H1 (cell line): ENCODE results near the gene FBXO8. TPM values are rescaled to one million over a fixed set of nuclear protein-coding genes. Genes with fewer than 3 reads are reported as not detected.

Source experiments
- CTCF ChIA-PET: fragments of 300-600 bp; sonication (Branson Sonifier 250); formaldehyde crosslinking; loops from one replicate; lab custom pipeline; 2021; ENCODE audit not compliant: partially characterized antibody; lab: Charles Lee
- POLR2A ChIA-PET: fragments of 300-600 bp; sonication (Branson Sonifier 250); formaldehyde crosslinking; loops from one replicate; lab custom pipeline; 2021; ENCODE audit warnings: inconsistent platforms; ENCODE audit not compliant: partially characterized antibody; lab: Charles Lee
- DNase-seq, 2 experiments: peaks; one replicate each; pipeline versions ENCODE4 v3.0.0 to v3.0.0-alpha.2; 2010 to 2022; ENCODE audit warnings: low spot score in 2 of 2, low read depth in 1 of 2, mixed read lengths in 1 of 2
- FAIRE-seq: peaks from 2 replicates; lab custom pipeline; 2011; peaks lifted over from hg19 to GRCh38; lab: Jason Lieb, UNC
- H2AFZ ChIP-seq: 2 replicates; pipeline ENCODE4 v1.8.1; 2012; ENCODE audit warnings: low read length, inconsistent platforms
- H2AK5ac ChIP-seq: 2 replicates; pipeline ENCODE4 v1.6.1; 2013; ENCODE audit warnings: low read depth, low read length
- H2BK120ac ChIP-seq: replicated peaks from 2 replicates; pipeline ENCODE3; 2013; ENCODE audit warnings: low read depth, low read length, inconsistent platforms
- H2BK12ac ChIP-seq: 2 replicates; pipeline ENCODE4 v1.6.1; 2013; ENCODE audit warnings: low read depth, low read length
- H2BK15ac ChIP-seq: 2 replicates; pipeline ENCODE4 v1.6.1; 2013; ENCODE audit warnings: low read length
- H2BK20ac ChIP-seq: 2 replicates; pipeline ENCODE4 v1.6.1; 2013; ENCODE audit warnings: low read length
- H2BK5ac ChIP-seq: 2 replicates; pipeline ENCODE4 v1.6.1; 2013; ENCODE audit warnings: low read depth, low read length
- H3K14ac ChIP-seq: 2 replicates; pipeline ENCODE4 v1.6.1; 2013; ENCODE audit warnings: inconsistent platforms; ENCODE audit not compliant: insufficient read length
- H3K18ac ChIP-seq: 2 replicates; pipeline ENCODE4 v1.6.1; 2013; ENCODE audit warnings: low read length; ENCODE audit errors: extremely low read depth
- H3K23ac ChIP-seq: 2 replicates; pipeline ENCODE4 v1.6.1; 2013; ENCODE audit warnings: inconsistent platforms; ENCODE audit not compliant: insufficient read length
- H3K23me2 ChIP-seq: 2 replicates; pipeline ENCODE4 v1.6.1; 2013; ENCODE audit warnings: low read depth, low read length
- H3K27ac ChIP-seq: 2 replicates; pipeline ENCODE4 v1.6.1; 2011; ENCODE audit warnings: low read depth, low read length, inconsistent platforms
- H3K27me3 ChIP-seq, 4 experiments: replicated peaks in 1 of 4; 1 replicate in 1 of 4; 2 replicates in 3 of 4; pipeline versions ENCODE4 v1.6.1 to v1.8.1; 2011 to 2013; ENCODE audit warnings: low read length in 3 of 4, mild to moderate bottlenecking in 3 of 4, inconsistent platforms in 2 of 4, mixed read lengths in 2 of 4, moderate library complexity in 1 of 4; ENCODE audit not compliant: control insufficient read depth in 3 of 4, insufficient read depth in 3 of 4; ENCODE audit errors: extremely low read depth in 1 of 4
- H3K36me3 ChIP-seq, 4 experiments: 2 replicates each; pipeline versions ENCODE4 v1.6.1 to v1.8.1; 2011 to 2013; ENCODE audit warnings: mild to moderate bottlenecking in 4 of 4, low read length in 3 of 4, moderate library complexity in 2 of 4, control low read depth in 1 of 4, inconsistent platforms in 1 of 4; ENCODE audit not compliant: insufficient read depth in 4 of 4, control insufficient read depth in 2 of 4
- H3K4ac ChIP-seq: replicated peaks from 2 replicates; pipeline ENCODE3; 2013; ENCODE audit warnings: low read length, low read depth, mixed read lengths, inconsistent platforms; ENCODE audit not compliant: insufficient read length
- H3K4me1 ChIP-seq, 4 experiments: replicated peaks in 1 of 4; 1 replicate in 1 of 4; 2 replicates in 3 of 4; pipeline versions ENCODE4 v1.6.1 to v1.8.1; 2011 to 2013; ENCODE audit warnings: low read length in 3 of 4, inconsistent platforms in 2 of 4, mixed read lengths in 1 of 4; ENCODE audit not compliant: insufficient read depth in 4 of 4, control insufficient read depth in 3 of 4
- H3K4me2 ChIP-seq, 2 experiments: 2 replicates each; pipeline versions ENCODE4 v1.6.1 to v1.8.1; 2011 to 2013; ENCODE audit warnings: low read depth in 2 of 2, low read length in 2 of 2, control low read depth in 1 of 2, inconsistent platforms in 1 of 2, mild to moderate bottlenecking in 1 of 2; ENCODE audit not compliant: insufficient read depth in 1 of 2
- H3K4me3 ChIP-seq, 4 experiments: fragments of 200-600, 300-600 bp in 1 of 4; sonication (generic), shearing (Covaris generic), sonication (Bioruptor Twin) in 1 of 4; 2 replicates each; pipeline versions ENCODE4 v1.5.1 to v1.8.1; 2011 to 2016; ENCODE audit warnings: low read length in 4 of 4, low read depth in 3 of 4, control low read depth in 2 of 4, inconsistent platforms in 2 of 4, mild to moderate bottlenecking in 2 of 4, mixed read lengths in 1 of 4, moderate library complexity in 1 of 4; ENCODE audit not compliant: insufficient read depth in 2 of 4; ENCODE audit errors: extremely low read depth in 1 of 4
- H3K56ac ChIP-seq: replicated peaks from 2 replicates; pipeline ENCODE3; 2013; ENCODE audit warnings: low read depth, mild to moderate bottlenecking, mixed read lengths, low read length, inconsistent platforms; ENCODE audit not compliant: insufficient read length
- H3K79me1 ChIP-seq: 2 replicates; pipeline ENCODE4 v1.6.1; 2013; ENCODE audit warnings: low read depth, low read length, control low read depth
- H3K79me2 ChIP-seq, 2 experiments: 2 replicates each; pipeline versions ENCODE4 v1.6.1 to v1.8.1; 2012 to 2013; ENCODE audit warnings: low read length in 2 of 2, mild to moderate bottlenecking in 2 of 2, inconsistent platforms in 1 of 2; ENCODE audit not compliant: insufficient read depth in 2 of 2, control insufficient read depth in 1 of 2
- H3K9ac ChIP-seq, 4 experiments: replicated peaks in 1 of 4; 1 replicate in 1 of 4; 2 replicates in 3 of 4; pipeline versions ENCODE4 v1.6.1 to v1.8.1; 2011 to 2013; ENCODE audit warnings: low read depth in 3 of 4, low read length in 3 of 4, control low read depth in 2 of 4, mild to moderate bottlenecking in 2 of 4, moderate library complexity in 2 of 4, inconsistent platforms in 1 of 4; ENCODE audit errors: extremely low read depth in 1 of 4
- H3K9me3 ChIP-seq, 2 experiments: 2 replicates each; pipeline versions ENCODE4 v1.6.1 to v1.8.1; 2012 to 2013; ENCODE audit warnings: mild to moderate bottlenecking in 2 of 2, moderate library complexity in 2 of 2, control low read depth in 1 of 2, inconsistent platforms in 1 of 2, low read depth in 1 of 2, low read length in 1 of 2, mixed read lengths in 1 of 2; ENCODE audit not compliant: insufficient read depth in 2 of 2
- H4K20me1 ChIP-seq, 2 experiments: replicated peaks in 1 of 2; 2 replicates each; pipeline versions ENCODE3 to v1.8.1; 2011 to 2013; ENCODE audit warnings: inconsistent platforms in 2 of 2, low read length in 2 of 2, mild to moderate bottlenecking in 1 of 2; ENCODE audit not compliant: insufficient read depth in 2 of 2, control insufficient read depth in 1 of 2
- H4K5ac ChIP-seq: 2 replicates; pipeline ENCODE4 v1.6.1; 2013; ENCODE audit warnings: low read length, low read depth, mixed read lengths, inconsistent platforms; ENCODE audit not compliant: insufficient read length
- H4K8ac ChIP-seq: 2 replicates; pipeline ENCODE4 v1.8.0; 2013; ENCODE audit warnings: mild to moderate bottlenecking, moderate library complexity, low read length, inconsistent platforms; ENCODE audit not compliant: insufficient read depth; ENCODE audit errors: extremely low read depth
- H4K91ac ChIP-seq: replicated peaks from 2 replicates; pipeline ENCODE3; 2013; ENCODE audit warnings: low read length, mixed read lengths, inconsistent platforms; ENCODE audit not compliant: insufficient read length
- BACH1 ChIP-seq: IDR thresholded peaks from 2 replicates; pipeline ENCODE4 v1.6.1; 2012; ENCODE audit warnings: low read length, improper control_type of control experiment
- E2F6 ChIP-seq: IDR thresholded peaks from 2 replicates; pipeline ENCODE4 v1.6.1; 2012; ENCODE audit warnings: inconsistent platforms
- EGR1 ChIP-seq: IDR thresholded peaks from 2 replicates; pipeline ENCODE4 v1.6.1; 2011; ENCODE audit warnings: low read depth, low read length, borderline replicate concordance
- EP300 ChIP-seq, 2 experiments: IDR thresholded peaks; 1 replicate in 1 of 2; 2 replicates in 1 of 2; pipeline ENCODE4 v1.6.1; 2011 to 2012; ENCODE audit warnings: low read depth in 2 of 2, low read length in 2 of 2, mild to moderate bottlenecking in 2 of 2, borderline replicate concordance in 1 of 2, inconsistent platforms in 1 of 2, moderate library complexity in 1 of 2
- HDAC2 ChIP-seq, 2 experiments: fragments of 300-600 bp in 1 of 2; sonication (generic) in 1 of 2; IDR thresholded peaks; 2 replicates each; pipeline ENCODE4 v1.6.1; 2011 to 2012; ENCODE audit warnings: low read depth in 2 of 2, low read length in 2 of 2, mild to moderate bottlenecking in 2 of 2, moderate library complexity in 2 of 2, borderline replicate concordance in 1 of 2, inconsistent platforms in 1 of 2
- KDM1A ChIP-seq: fragments of 200-600, 300-600 bp; sonication (generic); IDR thresholded peaks from 2 replicates; pipeline ENCODE4 v1.7.1; 2016; ENCODE audit warnings: mild to moderate bottlenecking, low read length, borderline replicate concordance
- KDM5A ChIP-seq: fragments of 200-600 bp; IDR thresholded peaks from 2 replicates; pipeline ENCODE4 v1.7.1; 2012; ENCODE audit warnings: mild to moderate bottlenecking, low read length, inconsistent platforms, mixed read lengths
- MAFK ChIP-seq: IDR thresholded peaks from 2 replicates; pipeline ENCODE4 v1.6.1; 2012; ENCODE audit warnings: low read depth, mild to moderate bottlenecking, improper control_type of control experiment, low read length
- RNF2 ChIP-seq: fragments of 200-900, 300-1000 bp; sonication (generic); IDR thresholded peaks from 2 replicates; pipeline ENCODE4 v1.7.1; 2016; ENCODE audit warnings: borderline replicate concordance, low read depth, mild to moderate bottlenecking, antibody characterized with exemption, low read length; ENCODE audit not compliant: poor library complexity, severe bottlenecking; ENCODE audit errors: missing control alignments
- SAP30 ChIP-seq: fragments of 300-600 bp; sonication (generic); IDR thresholded peaks from 2 replicates; pipeline ENCODE4 v1.7.1; 2012; ENCODE audit warnings: low read length, moderate library complexity, mild to moderate bottlenecking, inconsistent platforms; ENCODE audit not compliant: insufficient read depth, insufficient replicate concordance
- YY1 ChIP-seq: IDR thresholded peaks from 2 replicates; pipeline ENCODE4 v1.6.1; 2011; ENCODE audit warnings: low read depth, mild to moderate bottlenecking, low read length
- WGBS, 2 experiments: shearing (Covaris generic) in 1 of 2; methylation state at CpG; one replicate each; pipeline versions ENCODE4 v1.1.6 to v1.1.7; 2013 to 2015; ENCODE audit warnings: low lambda C conversion rate in 2 of 2, mixed read lengths in 2 of 2, inconsistent platforms in 1 of 2, low coverage in 1 of 2, missing lambda C conversion rate in 1 of 2; ENCODE audit not compliant: insufficient replicate concordance in 2 of 2, insufficient coverage in 1 of 2, insufficient read length in 1 of 2; ENCODE audit errors: extremely low coverage in 1 of 2, missing lambda C conversion rate in 1 of 2; 5-methylcytosine and 5-hydroxymethylcytosine counted together
- polyA plus RNA-seq, 7 experiments: library from polyadenylated mRNA; depleted of rRNA in 3 of 7; stranded (reverse) in 5 of 7; unstranded in 2 of 7; fragments of >200 nt in 5 of 7; fragments of 200-250 nt in 2 of 7; gene quantifications; 1 replicate in 5 of 7; 2 replicates in 1 of 7; 4 replicates in 1 of 7; pipeline versions ENCODE4 v1.2.1 to v1.2.3, GENCODE V29; 2011 to 2013; ENCODE audit warnings: missing spikeins in 2 of 7, mixed read lengths in 2 of 7
- total RNA-seq: library from RNA; stranded (reverse); fragmentation: NEBNext Ultra II Directional; extraction: Animal tissue kit (Norgen Biotek cat#: 25700); gene quantifications from 2 replicates; pipeline ENCODE4 v1.2.1, GENCODE V29; 2021

The FBXO8 gene
- total and polyA plus RNA-seq, 2 of the 8 experiments (the other 6 are each of a cell fraction or from before 2014, with no cell fraction given) = 5.1 to 7.5 TPM

DNA sequence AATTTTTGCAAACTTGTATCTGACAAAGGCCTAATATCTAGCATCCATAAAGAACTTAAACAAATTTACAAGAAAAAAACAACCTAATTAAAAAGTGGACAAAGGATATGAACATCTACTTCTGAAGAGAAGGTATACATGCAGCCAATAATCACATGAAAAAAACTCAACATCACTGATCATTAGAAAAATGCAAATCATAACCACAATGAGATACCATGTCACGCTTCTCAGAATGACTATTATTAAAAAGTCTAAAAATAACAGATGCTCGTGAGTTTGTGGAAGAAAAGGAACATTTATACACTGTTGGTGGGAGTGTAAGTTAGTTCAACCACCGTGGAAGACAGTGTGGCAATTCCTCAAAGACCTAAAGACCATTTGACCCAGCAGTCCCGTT lies 24.2 kb upstream of the FBXO8 start:
- DNase-seq = no peak
- Histone ChIP-seq H3K27me3 (no peaks in the 10 kb centered on the region), H2BK12ac (no peak overlapping the region), H3K36me3 (peaks cover 0 to 21% (median 0%) of the 10 kb centered on the region in 4 experiments; a peak in 2 of 8 replicates), H3K23me2 (no peaks in the 10 kb centered on the region), H2BK15ac (no peak overlapping the region), H3K56ac (no peak overlapping the region), H2BK120ac (no peak overlapping the region), H3K9me3 (no peaks in the 10 kb centered on the region), H2AK5ac (no peak overlapping the region), H4K5ac (no peak overlapping the region), H3K18ac (no peak overlapping the region)
- TF ChIP-seq YY1 (no peak), HDAC2 (IDR thresholded peaks at IDR 0.05; ENCODE audit: borderline replicate concordance in 1 of 2, low read depth in 2 of 2, low read length in 2 of 2) (no peak), EGR1 (no peak), KDM5A (no peak), BACH1 (no peak), RNF2 (no peak), E2F6 (no peak), KDM1A (no peak), SAP30 (no peak), EP300 (IDR thresholded peaks at IDR 0.05; ENCODE audit: borderline replicate concordance in 1 of 2, low read depth in 2 of 2, low read length in 2 of 2) (no peak), MAFK (no peak)
- TF ChIP-seq, all 59 proteins: peak for 0
- FAIRE-seq = no peak
- H3K4me2 ChIP-seq = no peak overlapping the region
- H3K23ac ChIP-seq = no peak overlapping the region
- H4K8ac ChIP-seq = no peak overlapping the region
- H3K4me1 ChIP-seq = no peaks in the 10 kb centered on the region
- WGBS, 2 experiments = 91% methylated on average over 4 of the region's 4 CpGs; no CpG with 5 or more reads in 1 of the 2 experiments
- no peaks in the 10 kb centered on the region for H3K79me2 ChIP-seq
- H2BK20ac ChIP-seq = no peak overlapping the region
- no peak overlapping the region for H2BK5ac ChIP-seq
- ChIA-PET CTCF (no interaction called here), POLR2A (no interaction called here)
- no peak overlapping the region for H2AFZ ChIP-seq
- no peaks in the 10 kb centered on the region for H4K20me1 ChIP-seq
- no peak overlapping the region for H3K4me3 ChIP-seq
- no peak overlapping the region for H3K4ac ChIP-seq
- H3K14ac ChIP-seq = no peak overlapping the region
- H3K27ac ChIP-seq = no peak overlapping the region
- no peak overlapping the region for H3K9ac ChIP-seq
- H3K79me1 ChIP-seq = no peaks in the 10 kb centered on the region
- H4K91ac ChIP-seq = no peak overlapping the region
